ENCODE data around the gene MRPS15.
"Not testable (repeated sequence)": the region's sequence is repeated elsewhere in the genome, so short reads cannot be mapped to it uniquely, and the experiment has no call there.

The MRPS15 gene

DNA sequence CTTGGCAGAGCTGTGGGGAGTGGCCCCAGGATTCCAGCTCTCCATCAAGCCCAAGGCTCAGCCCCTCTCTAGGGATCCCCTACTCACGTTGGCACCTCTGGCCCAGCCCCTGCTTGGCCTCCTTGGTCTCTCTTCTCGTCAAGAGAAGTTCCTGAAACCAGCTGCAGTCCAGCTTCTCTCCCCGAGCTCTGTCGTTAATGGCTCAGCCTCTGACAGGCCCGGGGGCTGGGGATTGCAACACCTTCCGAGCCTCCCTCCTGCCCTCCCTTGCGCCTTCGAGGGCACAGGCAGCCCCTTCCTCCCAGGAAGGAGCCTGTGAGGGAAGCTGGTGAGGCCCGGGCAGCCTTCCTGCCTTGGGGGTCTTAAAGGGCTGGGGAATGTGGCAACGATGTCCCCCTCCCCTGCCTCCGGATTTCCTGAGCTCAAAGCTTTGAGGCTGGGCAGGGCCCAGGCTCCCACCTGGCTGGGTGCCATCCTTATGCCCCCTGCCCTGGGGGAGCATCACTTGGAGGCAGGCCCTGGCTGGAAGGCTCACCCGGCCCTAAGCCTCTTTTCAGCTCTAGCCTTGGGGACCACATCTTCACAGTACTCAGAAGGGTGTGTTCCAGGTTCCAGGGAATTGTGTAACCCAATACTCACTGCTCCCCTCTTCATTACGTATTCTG lies 18.7 kb upstream of the MRPS15 start, which contains the start of gene CSF3R:
TSS of gene CSF3R (minus strand) at position 190 of the 665 bp plus-strand sequence. CDS start 3,417 bp downstream, outside the sequence.
- no peak for DNase-seq

DNA sequence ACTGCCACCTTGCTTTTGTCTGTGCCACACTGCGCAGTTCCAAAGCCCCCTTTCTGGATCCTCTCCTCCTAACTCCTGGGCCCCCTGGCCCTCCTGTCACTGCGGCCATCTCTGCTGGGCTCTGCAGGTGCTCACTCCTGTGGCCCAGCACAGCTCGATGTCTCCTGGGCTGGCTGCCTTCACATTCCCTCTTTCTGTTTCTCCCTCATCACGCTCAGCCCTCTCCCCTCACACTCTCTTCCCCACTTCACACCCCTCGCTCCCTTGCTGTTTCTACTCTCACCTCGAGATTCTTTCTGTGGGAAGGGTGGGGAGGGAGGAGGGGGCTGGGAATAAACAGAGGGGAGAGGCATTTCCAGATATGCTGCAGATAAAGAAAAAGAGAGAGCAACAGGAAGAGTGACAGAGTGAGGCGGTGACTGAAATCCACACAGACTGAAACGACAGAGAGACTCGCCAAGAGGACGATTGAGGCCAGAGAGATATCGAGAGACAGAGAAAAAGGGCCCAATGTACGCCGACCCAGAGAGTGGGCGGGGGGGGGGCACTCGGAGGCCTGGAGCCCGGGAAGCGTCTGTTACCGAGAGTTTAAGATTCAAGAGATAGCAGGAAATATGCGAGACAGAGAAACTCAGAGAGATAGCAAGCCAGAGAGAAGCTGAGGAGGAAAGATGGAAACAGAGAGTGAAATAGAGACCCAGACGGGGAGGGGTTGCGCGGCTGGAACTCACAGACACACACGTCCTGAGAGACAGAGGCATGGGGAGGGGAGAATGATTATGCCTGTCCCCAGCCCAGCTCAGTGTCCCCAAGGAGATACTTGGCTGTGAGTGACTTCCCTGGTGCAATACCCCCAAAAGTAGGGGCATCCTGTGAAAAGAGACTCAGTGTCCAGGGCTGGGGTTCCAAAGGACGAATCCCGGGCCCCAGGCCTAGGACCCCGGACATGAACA lies 17.9 kb upstream of the MRPS15 start:
- no peak for DNase-seq

DNA sequence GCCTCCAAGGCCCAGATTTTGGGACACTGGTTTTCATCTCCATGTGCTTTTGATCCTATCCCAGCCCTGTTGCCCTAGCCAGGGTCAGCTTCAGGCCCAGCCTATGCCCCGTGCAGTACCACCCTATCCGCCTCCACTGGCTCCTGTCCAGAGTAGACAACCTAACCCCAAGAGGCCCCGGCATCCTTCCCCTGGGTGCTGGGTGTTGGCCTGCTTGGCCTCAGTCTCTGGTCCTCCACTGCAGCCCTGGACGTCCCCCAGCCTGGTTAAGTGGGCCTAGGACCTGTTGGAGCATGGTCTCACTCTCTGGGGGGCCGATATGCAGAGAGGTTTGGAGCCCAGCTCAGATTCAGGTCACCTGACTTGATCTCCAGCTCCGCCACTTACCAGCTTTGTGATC lies 16.9 kb upstream of the MRPS15 start:
- DNase-seq = no peak

DNA sequence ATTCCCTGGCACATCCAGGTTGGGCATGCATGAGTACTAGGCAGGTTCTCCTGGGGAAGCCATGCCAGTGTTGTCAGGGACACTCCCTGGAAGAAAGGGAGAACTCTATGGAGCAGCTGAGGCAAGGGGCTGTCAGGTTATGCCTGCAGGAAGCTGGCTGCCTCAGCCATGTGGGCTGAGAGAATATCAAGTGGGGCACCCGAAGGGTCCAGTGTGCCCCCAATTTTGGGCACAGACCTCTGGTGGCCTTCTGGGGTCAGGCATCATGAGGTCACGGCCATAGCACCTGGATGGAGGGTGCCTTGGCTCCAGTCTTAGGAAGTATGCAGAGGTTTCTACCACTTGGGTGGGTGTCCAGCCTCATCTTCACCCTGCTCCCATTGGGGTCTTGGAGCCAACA lies 16.0 kb upstream of the MRPS15 start:
- no peak for DNase-seq

DNA sequence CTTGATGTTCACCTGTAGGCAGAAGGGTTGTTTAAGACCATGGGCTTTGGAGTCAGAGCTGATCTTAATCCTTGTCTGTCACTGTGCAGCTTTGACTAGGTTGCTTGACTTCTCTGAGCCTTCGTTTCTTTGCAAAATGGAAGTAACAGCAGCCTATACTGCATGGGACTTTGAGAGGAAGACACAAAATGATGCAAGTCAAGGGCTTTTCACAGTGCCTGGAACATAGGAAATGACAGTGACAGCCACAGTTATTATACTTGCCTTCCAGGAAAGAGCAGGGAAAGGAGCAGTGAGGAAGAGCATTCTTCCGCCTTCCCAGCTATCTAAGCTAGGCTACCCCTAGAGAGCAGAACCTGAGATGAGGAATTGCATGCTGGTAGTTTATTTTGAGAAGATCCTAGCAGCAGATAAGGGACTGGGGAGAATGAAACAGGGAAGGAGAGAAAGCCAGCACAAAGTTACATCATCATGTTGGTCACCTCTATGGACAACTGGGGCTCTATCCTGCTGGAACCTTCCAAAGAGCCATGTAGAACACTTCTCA lies 15.4 kb upstream of the MRPS15 start:
- no peak for DNase-seq

DNA sequence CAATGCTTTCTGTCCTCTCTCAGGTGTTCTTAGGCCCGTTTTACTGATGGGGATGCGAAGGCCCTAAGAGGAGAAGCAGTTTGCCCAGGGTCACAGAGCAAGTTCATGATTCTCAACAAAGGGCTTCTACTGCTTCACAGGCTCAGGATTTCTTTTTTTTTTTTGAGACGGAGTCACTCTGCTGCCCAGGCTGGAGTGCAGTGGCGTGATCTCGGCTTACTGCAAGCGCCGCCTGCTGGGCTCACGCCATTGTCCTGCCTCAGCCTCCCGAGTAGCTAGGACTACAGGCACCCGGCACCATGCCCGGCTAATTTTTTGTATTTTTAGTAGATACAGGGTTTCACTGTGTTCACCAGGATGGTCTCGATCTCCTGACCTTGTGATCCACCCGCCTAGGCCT lies 13.4 kb upstream of the MRPS15 start:
- not testable (repeated sequence) for DNase-seq

DNA sequence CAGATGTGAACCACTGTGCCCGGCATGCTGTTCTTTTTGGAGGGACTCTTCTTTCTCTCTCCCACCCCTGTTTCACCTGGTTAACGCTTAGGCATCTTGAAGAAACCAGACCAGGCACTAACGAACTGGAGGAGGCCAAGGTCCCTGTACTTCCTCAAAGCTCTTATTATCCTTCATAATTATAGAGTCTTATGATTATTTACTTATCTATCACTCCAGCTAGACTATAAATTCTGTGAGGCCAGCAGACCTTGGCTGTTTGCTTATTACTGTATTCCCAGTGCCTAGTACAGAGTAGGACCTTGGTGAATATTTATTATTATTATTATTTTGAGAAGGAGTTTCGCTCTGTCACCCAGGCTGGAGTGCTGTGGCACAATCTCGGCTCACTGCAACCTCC lies 12.8 kb upstream of the MRPS15 start:
- DNase-seq = no peak

DNA sequence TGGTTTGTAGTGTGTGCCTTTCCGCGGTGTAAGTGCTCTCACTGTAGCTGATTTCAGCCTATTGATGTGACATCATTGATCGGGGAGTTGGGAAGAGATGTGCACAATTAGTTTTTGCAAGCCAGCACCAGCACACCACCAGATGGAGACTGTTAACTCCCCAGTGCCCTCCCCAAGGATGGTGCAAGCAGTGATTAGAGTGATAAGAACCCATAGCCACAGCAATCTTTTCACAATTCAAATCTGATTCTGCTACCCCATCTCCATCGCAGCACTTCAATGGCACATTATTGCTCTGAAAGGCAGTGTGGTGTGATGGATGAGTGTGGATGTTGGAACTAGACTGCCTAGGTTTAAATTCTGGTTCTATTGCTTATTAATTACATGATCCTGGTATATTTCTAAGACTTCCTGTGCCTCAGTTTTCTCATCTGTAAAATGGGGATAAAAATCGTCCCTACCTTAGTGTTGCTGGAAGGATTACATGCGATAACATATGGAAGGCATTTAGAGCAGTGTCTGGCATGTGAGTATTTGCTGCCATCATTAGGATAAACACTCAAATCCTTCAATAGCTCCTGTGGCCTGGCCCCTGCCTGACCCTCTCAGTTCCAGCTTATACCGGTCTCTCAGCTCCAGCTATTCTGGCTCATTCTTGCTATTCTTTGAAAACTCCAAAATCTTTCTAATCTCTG lies 11.9 kb upstream of the MRPS15 start:
- no peak for DNase-seq

DNA sequence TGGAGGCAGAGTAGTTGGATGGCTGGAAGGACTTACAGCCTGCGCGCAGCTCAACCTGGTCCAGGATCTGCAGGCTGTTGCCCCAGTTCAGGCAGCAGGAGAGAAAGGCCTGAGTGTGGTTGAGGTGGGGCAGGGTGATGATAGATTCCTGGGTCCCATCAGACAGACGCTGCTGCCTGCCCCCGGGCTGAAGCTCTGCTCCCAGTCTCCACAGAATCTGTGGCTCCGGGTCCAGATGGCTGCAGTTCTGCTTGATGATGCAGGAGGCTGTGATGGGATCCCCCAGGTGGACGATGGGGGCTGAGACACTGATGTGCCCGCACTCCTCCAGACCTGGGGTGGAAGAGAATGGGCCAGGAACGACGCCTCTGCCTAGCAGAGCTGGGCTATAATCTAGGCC lies 11.2 kb upstream of the MRPS15 start:
- no peak for DNase-seq

DNA sequence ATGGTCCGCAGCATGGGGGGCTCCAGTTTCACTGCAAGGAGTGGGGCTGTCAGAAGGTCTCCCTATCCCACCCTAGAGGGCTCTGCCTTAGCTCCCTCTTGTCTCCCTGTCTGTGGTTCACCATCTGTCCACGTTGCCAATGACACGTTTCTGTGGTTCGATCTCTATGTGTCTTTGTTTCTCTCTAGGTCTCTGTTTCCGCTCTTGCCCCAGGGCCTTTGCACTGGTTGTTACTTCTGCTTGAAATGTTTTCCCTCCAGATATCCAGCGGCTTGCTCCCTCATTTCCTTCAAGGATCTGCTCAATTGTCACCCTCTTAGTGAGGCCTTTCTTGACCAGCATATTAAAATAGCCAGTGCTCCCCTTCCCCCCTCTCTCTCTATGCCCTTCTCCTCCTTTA lies 8.5 kb upstream of the MRPS15 start:
- DNase-seq = no peak

DNA sequence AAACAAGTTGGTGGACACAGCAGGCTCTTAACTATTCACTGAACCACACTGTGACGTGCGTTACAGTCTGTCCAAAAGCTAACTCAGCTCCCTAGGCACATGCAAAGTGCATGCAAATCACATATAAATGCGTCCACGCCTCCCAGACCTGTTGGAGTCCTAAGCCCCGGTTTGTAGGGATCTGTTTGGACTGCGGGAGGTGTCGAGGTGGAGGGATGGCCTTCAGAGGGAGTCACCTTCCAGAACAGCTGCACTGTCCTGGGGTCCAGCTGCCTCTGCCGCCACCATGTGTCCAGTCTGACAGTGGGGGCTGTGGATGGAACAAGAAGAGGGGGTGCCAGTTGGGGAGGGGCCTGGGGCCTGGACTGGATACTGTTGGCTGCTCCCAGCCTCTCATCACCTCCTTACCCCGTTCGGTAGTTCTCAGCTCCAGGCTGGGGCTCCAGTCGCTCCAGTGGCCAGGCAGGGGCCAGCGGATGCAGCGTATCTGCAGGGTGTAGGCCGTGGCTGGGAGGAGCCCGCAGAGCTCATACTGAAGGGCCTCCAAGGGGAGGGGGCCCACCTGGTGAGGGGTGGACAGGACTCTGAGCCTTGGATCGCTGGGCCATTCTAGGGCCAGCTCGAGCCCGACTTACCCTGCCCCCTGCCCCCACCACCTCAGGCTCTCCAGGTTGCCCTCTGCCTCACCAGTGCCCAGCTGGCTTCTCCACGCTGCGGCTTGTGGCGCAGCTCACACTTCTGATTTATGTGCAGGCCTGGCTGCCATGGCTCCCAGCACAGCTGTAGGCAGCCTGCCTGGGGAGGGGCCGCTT lies 7.9 kb upstream of the MRPS15 start:
- no peak for DNase-seq

DNA sequence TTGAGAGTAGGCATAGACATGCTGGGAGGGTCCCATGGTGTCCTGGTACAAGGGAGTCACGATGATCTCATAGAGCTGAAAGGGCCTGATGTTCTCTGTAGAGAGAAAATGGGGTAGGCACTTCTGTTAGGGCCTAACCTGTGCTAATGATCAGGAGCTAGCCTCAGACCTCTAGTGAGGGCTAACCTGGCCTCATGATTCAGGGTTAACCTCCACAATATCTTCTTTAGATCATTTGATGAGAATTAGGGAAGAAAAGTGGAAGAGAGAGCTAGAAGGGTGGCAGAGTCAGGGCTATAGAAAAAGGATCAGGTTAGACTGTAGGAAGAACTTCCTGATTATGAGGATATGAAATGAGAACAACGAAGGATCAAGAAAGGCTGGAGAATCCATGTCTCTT lies 5.0 kb upstream of the MRPS15 start:
- no peak for DNase-seq

DNA sequence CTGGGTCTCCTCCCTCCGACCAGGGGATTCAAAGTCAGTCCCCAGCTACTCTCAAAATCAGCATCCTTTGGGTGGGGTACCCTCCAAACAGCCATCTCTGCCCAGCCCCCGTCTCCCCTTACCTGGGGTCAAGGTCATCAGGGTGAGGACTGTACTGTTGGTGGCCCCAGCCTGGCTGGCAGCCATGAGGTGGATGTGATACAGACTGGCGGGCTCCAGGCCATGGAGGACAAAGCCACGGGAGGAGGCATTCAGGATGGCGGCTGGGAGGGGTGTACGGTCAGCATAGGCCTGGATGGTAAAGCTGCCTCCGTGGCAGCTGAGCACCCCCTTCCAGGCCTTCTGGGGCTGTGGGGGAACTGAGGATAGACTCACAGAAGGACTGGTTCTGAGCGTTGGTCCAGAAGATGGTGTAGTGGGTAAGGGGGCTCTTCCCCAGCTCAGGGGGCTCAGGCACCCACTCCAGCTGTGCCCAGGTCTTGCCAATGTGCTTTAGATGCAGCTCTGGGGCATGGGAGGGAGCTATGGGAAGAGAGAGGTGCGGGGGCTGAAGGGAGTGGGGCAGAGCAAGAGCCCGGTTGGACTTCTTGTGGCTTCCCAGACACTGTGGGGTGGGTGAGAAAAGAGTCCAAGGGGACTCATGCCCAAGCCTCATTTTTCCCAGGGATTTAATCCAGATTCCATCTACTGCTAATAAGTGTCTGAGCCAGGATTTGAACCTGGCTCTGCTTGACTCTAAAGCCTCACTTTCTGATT lies 3.7 kb upstream of the MRPS15 start:
- DNase-seq = no peak

DNA sequence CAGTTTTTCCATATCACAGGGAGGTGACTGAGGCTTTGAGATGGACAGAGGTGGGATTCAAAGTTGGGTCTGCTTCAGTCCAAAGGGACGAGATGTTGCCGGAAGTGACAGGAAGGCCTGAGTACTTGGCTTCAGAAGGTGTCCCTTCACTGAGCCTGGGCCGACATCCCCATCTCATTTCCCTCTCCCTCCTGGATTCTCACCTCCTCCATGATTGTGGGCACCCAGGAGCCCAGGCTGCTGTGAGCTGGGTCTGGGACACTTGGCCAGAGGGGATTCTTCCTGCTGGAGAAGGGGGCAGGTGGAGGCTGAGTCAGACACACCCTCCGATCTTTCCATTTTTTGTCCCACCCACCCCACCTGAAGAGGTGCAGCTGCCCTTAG lies 2.8 kb upstream of the MRPS15 start:
- DNase-seq = no peak

DNA sequence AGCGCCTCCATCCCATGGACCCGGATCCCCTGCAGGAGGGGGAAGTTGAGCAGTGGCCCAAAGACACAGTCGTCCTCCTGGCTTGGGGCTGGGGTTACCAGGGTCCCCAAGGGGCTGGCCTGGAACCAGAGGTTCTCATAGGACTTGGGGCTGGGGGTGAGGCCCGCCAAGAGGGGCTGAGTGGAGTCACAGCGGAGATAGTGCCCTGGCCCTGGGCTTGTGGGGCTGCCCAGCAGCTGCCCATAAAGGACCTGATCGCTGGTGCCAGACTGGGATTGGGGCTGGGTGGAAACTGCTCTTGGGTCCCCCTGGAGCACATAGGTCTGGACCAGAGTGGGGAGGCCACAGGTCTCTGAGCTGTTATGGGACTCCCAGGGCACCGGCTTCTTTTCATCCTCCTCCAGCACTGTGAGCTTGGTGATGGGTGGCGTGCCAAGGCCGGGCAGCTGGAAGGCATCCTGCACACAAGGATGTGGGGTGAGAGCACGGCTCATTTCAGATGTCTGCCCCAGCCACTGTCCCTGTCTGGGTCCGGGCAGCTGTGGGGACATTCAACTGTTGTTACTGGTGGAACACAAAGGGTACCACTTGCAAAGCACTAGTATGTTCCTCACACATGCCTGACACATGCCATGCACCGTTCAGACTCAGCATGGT lies 2.3 kb upstream of the MRPS15 start:
- no peak for DNase-seq

DNA sequence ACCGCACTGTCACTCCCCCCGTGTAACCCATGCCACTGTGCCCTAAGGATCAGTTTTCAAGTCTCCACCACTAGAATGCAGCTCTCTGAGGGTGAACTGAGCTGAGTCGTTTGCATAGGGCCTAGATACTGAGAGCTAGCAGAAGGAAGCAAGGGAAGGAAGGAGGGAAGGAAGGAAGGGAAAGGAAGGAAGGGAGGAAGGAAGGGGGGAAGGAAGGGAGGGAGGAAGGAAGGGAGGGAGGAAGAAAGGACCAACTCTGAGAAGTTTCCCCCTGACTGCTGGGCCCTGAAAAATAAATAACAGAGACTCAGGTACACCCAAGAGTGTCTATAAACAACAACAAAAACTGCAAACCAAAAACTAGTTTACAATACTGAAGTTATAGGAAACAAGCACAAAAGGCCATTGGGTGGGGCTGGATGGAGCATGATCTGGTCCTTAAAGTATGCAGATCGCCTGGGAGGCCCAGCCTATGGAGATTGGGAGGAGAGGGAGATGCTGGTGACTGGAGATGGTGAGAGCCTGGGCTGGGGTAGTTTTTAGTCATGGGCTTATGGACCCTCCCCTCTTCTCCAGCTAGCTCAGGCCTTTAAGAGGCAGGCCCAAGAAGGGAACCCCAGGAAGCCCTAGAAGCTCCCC lies 1.7 kb upstream of the MRPS15 start:
- DNase-seq = no peak

DNA sequence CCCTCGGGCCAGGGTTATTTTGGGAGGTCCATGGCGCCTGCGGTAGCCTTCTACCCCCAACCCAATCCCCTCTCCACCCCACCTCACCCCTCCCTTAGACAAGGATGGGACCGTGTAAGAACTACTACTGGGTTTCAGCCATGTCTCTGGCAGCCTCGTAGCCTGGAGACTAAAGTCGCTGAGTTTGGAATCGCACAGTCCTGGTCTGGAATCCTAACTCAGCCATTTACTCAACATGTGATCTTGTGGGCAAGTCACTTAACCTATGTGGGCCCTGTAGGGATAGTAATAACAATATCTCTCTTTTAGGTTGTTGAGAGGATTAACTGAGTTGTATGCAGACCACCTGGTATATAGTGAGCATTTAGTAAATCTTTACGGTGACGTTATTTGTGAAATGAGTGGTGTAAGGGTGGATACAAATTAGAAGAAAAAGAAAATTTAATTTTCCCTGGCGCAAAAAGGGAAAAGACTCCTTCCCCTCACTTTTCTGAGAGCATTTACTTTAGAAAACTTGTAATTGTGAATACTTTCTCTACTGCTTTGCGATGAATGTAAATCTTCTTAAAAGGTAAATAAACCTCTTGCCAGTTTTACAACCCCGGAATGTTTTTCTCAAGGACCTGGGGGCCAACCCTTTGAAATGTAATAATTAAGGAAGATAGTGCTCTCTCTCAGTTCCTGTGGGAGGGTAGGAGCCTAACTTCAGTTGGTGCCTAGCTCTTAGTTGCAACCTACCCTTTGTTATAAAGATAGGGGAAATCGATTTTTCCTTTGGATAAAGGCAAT lies 615 bp upstream of the MRPS15 start:
- peak; percentile 87 for DNase-seq

DNA sequence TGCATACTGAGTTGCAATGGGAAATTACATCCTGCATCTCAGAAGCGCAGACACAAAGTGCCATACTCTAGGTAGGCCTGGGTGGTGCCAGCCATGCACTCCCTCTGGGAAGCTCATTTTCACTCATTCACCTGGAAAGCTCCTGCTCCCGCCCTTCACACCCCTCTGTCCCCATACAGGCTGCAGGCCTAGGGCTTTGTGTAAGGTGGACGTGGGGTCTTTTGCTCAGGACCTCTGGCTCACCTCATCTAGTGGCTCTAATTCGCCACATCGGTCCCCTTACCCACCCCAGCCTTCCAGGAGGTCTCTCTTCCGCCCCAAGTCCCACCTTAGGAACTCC lies 751 bp downstream of the MRPS15 start:
- DNase-seq = peak; percentile 34

DNA sequence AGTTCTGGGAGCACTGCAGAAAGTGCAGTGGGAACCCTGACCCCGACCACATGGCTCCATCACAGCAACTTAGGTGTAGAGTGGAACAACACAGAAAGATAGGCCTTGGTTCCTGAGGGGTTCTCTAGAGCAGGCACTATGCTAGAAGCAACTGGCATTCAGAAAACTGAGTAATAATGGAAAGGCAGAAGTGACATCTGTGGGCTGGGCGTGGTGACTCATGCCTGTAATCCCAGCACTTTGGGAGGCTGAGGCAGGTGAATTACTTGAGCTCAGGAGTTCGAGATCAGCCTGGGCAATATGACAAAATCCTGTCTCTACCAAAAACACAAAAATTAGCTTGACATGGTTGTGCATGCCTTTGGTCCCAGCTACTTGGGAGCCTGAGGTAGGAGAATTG lies 5.3 kb downstream of the MRPS15 start:
- no peak for DNase-seq

DNA sequence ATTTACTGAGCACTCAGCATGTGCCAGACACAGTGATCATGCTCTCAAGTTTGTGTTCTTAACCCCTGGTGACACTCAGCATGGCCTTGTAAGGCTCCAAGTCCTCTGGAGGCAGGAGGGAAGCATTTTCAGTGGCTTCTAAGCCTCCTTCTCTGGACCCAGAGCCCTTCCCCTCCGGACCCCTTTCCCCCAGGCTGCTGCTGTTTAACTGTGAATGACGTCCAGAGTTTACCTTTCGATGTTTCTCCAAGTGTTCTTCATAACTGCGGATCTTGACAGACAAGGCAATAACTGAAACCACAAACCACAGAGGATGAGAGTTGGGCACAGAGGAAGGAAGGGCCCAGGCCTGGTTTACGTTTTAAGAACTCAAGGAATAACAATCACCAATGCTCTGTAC lies 6.5 kb downstream of the MRPS15 start:
- no peak for DNase-seq

Data from NCI-H146 (cell line).